Spinal cord (tissue), 10 donors: ENCODE data around the gene CRIM1. TPM values are rescaled to one million over a fixed set of nuclear protein-coding genes. Genes with fewer than 3 reads are reported as not detected.

Experiments
- DNase-seq, 6 donors: peaks; one replicate each; pipeline versions ENCODE4 v3.0.0 to v3.0.0-alpha.2; 2013 to 2015; ENCODE audit warnings: low spot score in 6 of 6, low read depth in 4 of 6
- H3K27ac ChIP-seq: one replicate; pipeline ENCODE4 v1.5.1; 2013; ENCODE audit warnings: low read depth, low read length, control low read depth
- H3K27me3 ChIP-seq: one replicate; pipeline ENCODE4 v1.6.1; 2013; ENCODE audit warnings: low read length; ENCODE audit not compliant: control insufficient read depth, insufficient read depth
- H3K36me3 ChIP-seq: one replicate; pipeline ENCODE4 v1.6.1; 2013; ENCODE audit warnings: low read length; ENCODE audit not compliant: control insufficient read depth, insufficient read depth
- H3K4me1 ChIP-seq: one replicate; pipeline ENCODE4 v1.6.1; 2013; ENCODE audit warnings: low read length; ENCODE audit not compliant: control insufficient read depth, insufficient read depth
- H3K4me3 ChIP-seq: one replicate; pipeline ENCODE4 v1.5.1; 2013; ENCODE audit warnings: low read depth, low read length, control low read depth
- H3K9me3 ChIP-seq: one replicate; pipeline ENCODE4 v1.6.1; 2013; ENCODE audit warnings: low read length; ENCODE audit not compliant: control insufficient read depth, insufficient read depth
- WGBS: methylation state at CpG from one replicate; pipeline ENCODE4 v1.1.5; 2013; ENCODE audit warnings: missing lambda C conversion rate; ENCODE audit not compliant: insufficient coverage; 5-methylcytosine and 5-hydroxymethylcytosine counted together
- polyA plus RNA-seq, 2 donors: library from polyadenylated mRNA; unstranded; fragments of 120-200 nt; gene quantifications; one replicate each; pipeline ENCODE4 v1.2.1, GENCODE V29; 2013; ENCODE audit not compliant: insufficient read length in 2 of 2
- total RNA-seq, 2 donors: library from RNA; depleted of rRNA in 1 of 2; stranded (reverse); fragments of 120-200 nt in 1 of 2; fragments of >200 nt in 1 of 2; gene quantifications; one replicate each; pipeline versions ENCODE4 v1.2.3 to v1.2.4, GENCODE V29; 2013 to 2014
- donor health status: healthy.

CRIM1 gene
- total and polyA plus RNA-seq, 4 donors, result 35.9 to 63.5 (median 49.3) TPM

GRCh38 chr2:36597003-36597531 lies 241.5 kb downstream of the CRIM1 start:
- no peaks in the 10 kb centered on the region for H3K27me3 ChIP-seq
- no peak overlapping the region for H3K27ac ChIP-seq
- H3K9me3 ChIP-seq, result no peaks in the 10 kb centered on the region
- peak in 1 of 6 donors; percentile 2 for DNase-seq
- peaks cover 10% of the 10 kb centered on the region for H3K4me1 ChIP-seq
- WGBS, result 20% methylated on average over 19 of the region's 19 CpGs
- H3K4me3 ChIP-seq, result peak overlapping the region; percentile 80
- no peaks in the 10 kb centered on the region for H3K36me3 ChIP-seq

GRCh38 chr2:36597532-36598377 lies 242.2 kb downstream of the CRIM1 start, which contains the start of gene FEZ2:
Gene FEZ2, minus strand, starts transcription at chr2:36598168. Its CDS starts 26 bp downstream, at chr2:36598142.
- H3K27ac ChIP-seq, result peak within 1 kb of the TSS; percentile 57

More at GRCh38 chr2:36597532-36598377, 242.2 kb downstream of the CRIM1 start, which contains the start of gene FEZ2:
- peak within 1 kb of the TSS; percentile 80 for H3K4me3 ChIP-seq
- under 1% methylated on average over 66 of the region's 81 CpGs for WGBS
- H3K9me3 ChIP-seq, result no peaks in the 10 kb centered on the region
- H3K36me3 ChIP-seq, result no peaks in the 10 kb centered on the region
- H3K27me3 ChIP-seq, result no peaks in the 10 kb centered on the region
- peak; percentile 35 to 87 (median 45) for DNase-seq
- peaks cover 10% of the 10 kb centered on the region for H3K4me1 ChIP-seq

Other genes starting within 250 kb of the CRIM1 start
- gene FEZ2, start 242.4 kb downstream of the CRIM1 start, total RNA-seq, result 100 to 1,000 TPM in 1 of 2 donors, 10 to 100 TPM in 1; 79.6 to 120 TPM
- 100 to 1,000 TPM; 100 to 133 TPM for gene FEZ2, start 242.4 kb downstream of the CRIM1 start, polyA plus RNA-seq